NCI-H345 (cell line): Measurements from ENCODE around the gene PRICKLE4.
"Not testable (repeated sequence)": the region's sequence is repeated elsewhere in the genome, so short reads cannot be mapped to it uniquely, and the experiment has no call there.

Experiments used
- DNase-seq: peaks from one replicate; lab custom pipeline; 2025; lab: John Stamatoyannopoulos, UW

The PRICKLE4 gene

GRCh38 chr6:41798901-41799558 is 18.4 kb downstream of the PRICKLE4 start:
- no peak for DNase-seq

GRCh38 chr6:41799559-41799911 is 19.0 kb downstream of the PRICKLE4 start:
- no peak for DNase-seq

GRCh38 chr6:41801380-41801779 is 20.8 kb downstream of the PRICKLE4 start:
- no peak for DNase-seq

GRCh38 chr6:41805830-41806774 is 25.5 kb downstream of the PRICKLE4 start:
- no peak for DNase-seq

GRCh38 chr6:41811095-41811494 is 30.5 kb downstream of the PRICKLE4 start:
- DNase-seq, result no peak

- DNase-seq, result not testable (repeated sequence)
Observed at GRCh38 chr6:41811946-41812345, 31.4 kb downstream of the PRICKLE4 start.

- DNase-seq, result no peak
Observed at GRCh38 chr6:41813469-41813868, 32.9 kb downstream of the PRICKLE4 start.

GRCh38 chr6:41813956-41814355 is 33.4 kb downstream of the PRICKLE4 start:
- no peak for DNase-seq

- no peak for DNase-seq
Observed at GRCh38 chr6:41814629-41815028, 34.0 kb downstream of the PRICKLE4 start.

GRCh38 chr6:41815587-41815986 is 35.0 kb downstream of the PRICKLE4 start:
- DNase-seq, result no peak

GRCh38 chr6:41818271-41819054 is 37.9 kb downstream of the PRICKLE4 start:
- no peak for DNase-seq

- DNase-seq, result no peak
Observed at GRCh38 chr6:41821266-41821665, 40.7 kb downstream of the PRICKLE4 start.

- no peak for DNase-seq
Observed at GRCh38 chr6:41822021-41822420, 41.4 kb downstream of the PRICKLE4 start.

GRCh38 chr6:41823178-41823577 is 42.6 kb downstream of the PRICKLE4 start:
- DNase-seq, result no peak

GRCh38 chr6:41824571-41825569 is 44.3 kb downstream of the PRICKLE4 start:
- DNase-seq, result no peak

- no peak for DNase-seq
Observed at GRCh38 chr6:41826343-41827022, 45.9 kb downstream of the PRICKLE4 start.

GRCh38 chr6:41832263-41832662 is 51.7 kb downstream of the PRICKLE4 start:
- DNase-seq, result no peak

GRCh38 chr6:41836022-41836659 is 55.6 kb downstream of the PRICKLE4 start:
- DNase-seq, result no peak

- DNase-seq, result no peak
Observed at GRCh38 chr6:41836660-41837052, 56.1 kb downstream of the PRICKLE4 start.
